ENCODE results near the gene WDR73. TPM values are rescaled to one million over a fixed set of nuclear protein-coding genes. Genes with fewer than 3 reads are reported as not detected.

Gene WDR73
- total RNA-seq: 10 to 100 TPM; 30.7 to 34.3 TPM

GRCh38 chr15:84653910-84654688 lies at the start of gene WDR73:
Gene WDR73 (minus strand): TSS chr15:84654283. CDS start chr15:84654274, 9 bp downstream.
- Histone ChIP-seq H3K4me3 (peak within 1 kb of the TSS; percentile 85), H3K27ac (peak within 1 kb of the TSS; percentile 75 to 82), H3K27me3 (replicated peaks; ENCODE audit: insufficient read depth) (no peaks in the 10 kb centered on the region), H3K36me3 (peaks cover 4% of the 10 kb centered on the region), H3K4me1 (ENCODE audit: control insufficient read depth in 1 of 2, low read depth in 2 of 2) (peaks cover 17 to 59% of the 10 kb centered on the region in 2 donors), H3K9me3 (no peaks in the 10 kb centered on the region)
- no peak for TF ChIP-seq CTCF (IDR thresholded peaks at IDR 0.05)
- ATAC-seq (ENCODE audit: insufficient number of reproducible peaks, low FRiP score, low read depth) (peak; percentile 82), DNase-seq (ENCODE audit: low spot score) (peak; percentile 90)

GRCh38 chr15:84703808-84704207 lies 49.7 kb upstream of the WDR73 start:
- H3K27ac ChIP-seq: no peak overlapping the region
- no peaks in the 10 kb centered on the region for H3K27me3 ChIP-seq (replicated peaks; ENCODE audit: insufficient read depth)
- no peak for ATAC-seq (ENCODE audit: insufficient number of reproducible peaks, low FRiP score, low read depth)

GRCh38 chr15:84702961-84703482 lies 48.9 kb upstream of the WDR73 start:
- no peak overlapping the region for H3K4me3 ChIP-seq
- peak; percentile 15 for DNase-seq (ENCODE audit: low spot score)

More at GRCh38 chr15:84703808-84704207, 49.7 kb upstream of the WDR73 start:
- Histone ChIP-seq H3K4me3 (no peak overlapping the region), H3K9me3 (no peaks in the 10 kb centered on the region), H3K36me3 (no peaks in the 10 kb centered on the region), H3K4me1 (ENCODE audit: control insufficient read depth in 1 of 2, low read depth in 2 of 2) (peaks cover 6 to 20% of the 10 kb centered on the region in 2 donors)
- DNase-seq (ENCODE audit: low spot score): no peak
- no peak for TF ChIP-seq CTCF (IDR thresholded peaks at IDR 0.05)

GRCh38 chr15:84699538-84700191 lies 45.6 kb upstream of the WDR73 start:
- Histone ChIP-seq H3K27ac (no peak overlapping the region), H3K36me3 (no peaks in the 10 kb centered on the region), H3K9me3 (no peaks in the 10 kb centered on the region), H3K4me3 (no peak overlapping the region), H3K27me3 (replicated peaks; ENCODE audit: insufficient read depth) (no peaks in the 10 kb centered on the region), H3K4me1 (ENCODE audit: control insufficient read depth in 1 of 2, low read depth in 2 of 2) (peaks cover 14 to 29% of the 10 kb centered on the region in 2 donors)
- DNase-seq (ENCODE audit: low spot score) (no peak), ATAC-seq (ENCODE audit: insufficient number of reproducible peaks, low FRiP score, low read depth) (no peak)
- no peak for TF ChIP-seq CTCF (IDR thresholded peaks at IDR 0.05)

More at GRCh38 chr15:84702961-84703482, 48.9 kb upstream of the WDR73 start:
- Histone ChIP-seq H3K9me3 (no peaks in the 10 kb centered on the region), H3K27me3 (replicated peaks; ENCODE audit: insufficient read depth) (no peaks in the 10 kb centered on the region), H3K4me1 (ENCODE audit: control insufficient read depth in 1 of 2, low read depth in 2 of 2) (peaks cover 9 to 26% of the 10 kb centered on the region in 2 donors), H3K27ac (no peak overlapping the region), H3K36me3 (no peaks in the 10 kb centered on the region)
- TF ChIP-seq CTCF (IDR thresholded peaks at IDR 0.05): no peak
- peak; percentile 55 for ATAC-seq (ENCODE audit: insufficient number of reproducible peaks, low FRiP score, low read depth)

All from thoracic aorta (tissue), 2 donors.